ENCODE measurements around the gene NRXN3. TPM values are rescaled to one million over a fixed set of nuclear protein-coding genes. Genes with fewer than 3 reads are reported as not detected.

The NRXN3 gene
- total and polyA plus RNA-seq, 2 experiments from 2014 or later = 1.0 to 1.8 TPM

DNA sequence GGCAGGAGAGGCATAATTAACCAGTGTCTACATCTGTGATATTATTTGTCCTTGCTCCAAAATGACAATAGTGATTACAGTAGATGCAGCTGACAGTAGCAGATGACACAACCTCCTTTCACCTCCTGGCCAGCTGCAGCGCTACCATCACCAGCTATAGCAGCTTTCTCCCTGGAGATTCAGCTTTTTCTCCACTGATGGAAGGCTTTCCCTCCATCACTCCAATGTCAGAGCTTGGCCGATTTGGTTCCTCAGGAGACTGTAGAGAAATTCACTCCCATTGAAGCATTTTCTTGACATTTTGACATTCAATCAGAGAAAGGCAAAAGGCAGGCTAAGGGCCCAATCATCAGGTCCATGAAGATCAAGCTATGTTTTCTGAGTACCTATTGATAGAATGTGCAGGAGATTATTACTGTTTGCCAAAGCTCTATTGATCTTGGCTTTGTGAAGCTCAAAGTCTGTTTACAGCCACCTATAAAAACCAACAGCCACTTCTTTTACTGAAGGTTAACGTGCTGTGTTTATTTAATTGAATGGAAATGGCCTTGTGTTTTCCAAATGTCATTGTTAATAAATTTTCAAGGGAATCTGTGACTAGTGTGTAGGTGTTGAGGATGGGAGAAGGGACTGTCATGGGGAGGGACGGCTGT, 1256.1 kb downstream of the NRXN3 start:
- no peaks in the 10 kb centered on the region for H3K27me3 ChIP-seq (ENCODE audit: insufficient read depth)
- no peak overlapping the region for H3K4me2 ChIP-seq
- no peaks in the 10 kb centered on the region for H3K79me2 ChIP-seq (replicated peaks; ENCODE audit: insufficient read depth)
- no peak overlapping the region for H2AFZ ChIP-seq
- no peak for TF ChIP-seq ZNF114 (CRISPR knock-in tag; IDR thresholded peaks at IDR 0.05)
- TF ChIP-seq, protein P1, sequence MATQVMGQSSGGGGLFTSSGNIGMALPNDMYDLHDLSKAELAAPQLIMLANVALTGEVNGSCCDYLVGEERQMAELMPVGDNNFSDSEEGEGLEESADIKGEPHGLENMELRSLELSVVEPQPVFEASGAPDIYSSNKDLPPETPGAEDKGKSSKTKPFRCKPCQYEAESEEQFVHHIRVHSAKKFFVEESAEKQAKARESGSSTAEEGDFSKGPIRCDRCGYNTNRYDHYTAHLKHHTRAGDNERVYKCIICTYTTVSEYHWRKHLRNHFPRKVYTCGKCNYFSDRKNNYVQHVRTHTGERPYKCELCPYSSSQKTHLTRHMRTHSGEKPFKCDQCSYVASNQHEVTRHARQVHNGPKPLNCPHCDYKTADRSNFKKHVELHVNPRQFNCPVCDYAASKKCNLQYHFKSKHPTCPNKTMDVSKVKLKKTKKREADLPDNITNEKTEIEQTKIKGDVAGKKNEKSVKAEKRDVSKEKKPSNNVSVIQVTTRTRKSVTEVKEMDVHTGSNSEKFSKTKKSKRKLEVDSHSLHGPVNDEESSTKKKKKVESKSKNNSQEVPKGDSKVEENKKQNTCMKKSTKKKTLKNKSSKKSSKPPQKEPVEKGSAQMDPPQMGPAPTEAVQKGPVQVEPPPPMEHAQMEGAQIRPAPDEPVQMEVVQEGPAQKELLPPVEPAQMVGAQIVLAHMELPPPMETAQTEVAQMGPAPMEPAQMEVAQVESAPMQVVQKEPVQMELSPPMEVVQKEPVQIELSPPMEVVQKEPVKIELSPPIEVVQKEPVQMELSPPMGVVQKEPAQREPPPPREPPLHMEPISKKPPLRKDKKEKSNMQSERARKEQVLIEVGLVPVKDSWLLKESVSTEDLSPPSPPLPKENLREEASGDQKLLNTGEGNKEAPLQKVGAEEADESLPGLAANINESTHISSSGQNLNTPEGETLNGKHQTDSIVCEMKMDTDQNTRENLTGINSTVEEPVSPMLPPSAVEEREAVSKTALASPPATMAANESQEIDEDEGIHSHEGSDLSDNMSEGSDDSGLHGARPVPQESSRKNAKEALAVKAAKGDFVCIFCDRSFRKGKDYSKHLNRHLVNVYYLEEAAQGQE (IDR thresholded peaks at IDR 0.05; ENCODE audit: unreplicated experiment) = no peak
- H3K36me3 ChIP-seq (ENCODE audit: insufficient read depth) = no peaks in the 10 kb centered on the region
- H3K9me3 Mint-ChIP-seq = no peaks in the 10 kb centered on the region
- H3K9me2 ChIP-seq (ENCODE audit: insufficient read depth) = no peaks in the 10 kb centered on the region
- no peaks in the 10 kb centered on the region for H3K4me1 ChIP-seq (ENCODE audit: insufficient read depth)
- ATAC-seq (no peak), DNase-seq (ENCODE audit: low spot score) (no peak)
- no peak overlapping the region for H3K27ac Mint-ChIP-seq
- no peaks in the 10 kb centered on the region for H3K36me3 Mint-ChIP-seq (ENCODE audit: low read depth)
- no peak overlapping the region for H3K4me3 ChIP-seq
- no peaks in the 10 kb centered on the region for H3K4me1 Mint-ChIP-seq
- no peak overlapping the region for H3K27ac ChIP-seq (ENCODE audit: low read depth)
- no peak overlapping the region for H3K4me3 Mint-ChIP-seq
- H3F3A ChIP-seq (replicated peaks; ENCODE audit: low read depth) = no peaks in the 10 kb centered on the region
- H3K27me3 Mint-ChIP-seq (ENCODE audit: insufficient read depth, low read depth, poor library complexity) = peaks cover 3% of the 10 kb centered on the region
- no peaks in the 10 kb centered on the region for H4K20me1 ChIP-seq (replicated peaks; ENCODE audit: insufficient read depth)

DNA sequence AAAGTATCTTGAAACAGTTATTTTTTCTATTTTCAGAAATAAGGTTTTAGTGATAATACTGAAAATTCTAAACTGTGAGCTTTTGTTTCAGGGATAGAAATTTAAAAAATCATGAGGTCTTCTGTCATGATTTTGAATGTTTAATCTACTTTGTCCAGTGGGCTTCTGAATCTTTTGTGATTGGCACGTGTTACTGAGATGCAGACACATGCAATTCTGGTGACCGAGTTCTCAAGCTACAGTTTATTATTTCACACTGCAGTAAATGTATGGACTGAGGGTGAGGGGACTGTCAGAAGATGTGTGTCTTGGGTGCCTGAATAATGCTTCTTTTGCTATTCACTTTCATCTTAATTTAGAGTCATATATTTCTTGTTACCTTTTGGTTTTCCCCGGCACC, 1262.5 kb downstream of the NRXN3 start:
- Histone ChIP-seq H3K4me3 (no peak overlapping the region), H3K4me2 (no peak overlapping the region), H3K36me3 (ENCODE audit: insufficient read depth) (no peaks in the 10 kb centered on the region), H3K4me1 (ENCODE audit: insufficient read depth) (peaks cover 6% of the 10 kb centered on the region), H3K9me2 (ENCODE audit: insufficient read depth) (no peaks in the 10 kb centered on the region), H3F3A (replicated peaks; ENCODE audit: low read depth) (no peaks in the 10 kb centered on the region), H3K27me3 (ENCODE audit: insufficient read depth) (no peaks in the 10 kb centered on the region), H3K27ac (ENCODE audit: low read depth) (no peak overlapping the region), H4K20me1 (replicated peaks; ENCODE audit: insufficient read depth) (no peaks in the 10 kb centered on the region), H2AFZ (no peak overlapping the region), H3K79me2 (replicated peaks; ENCODE audit: insufficient read depth) (no peaks in the 10 kb centered on the region)
- DNase-seq (ENCODE audit: low spot score) (no peak), ATAC-seq (no peak)
- Mint-ChIP-seq H3K4me3 (no peak overlapping the region), H3K36me3 (ENCODE audit: low read depth) (no peaks in the 10 kb centered on the region), H3K9me3 (no peaks in the 10 kb centered on the region), H3K27me3 (ENCODE audit: insufficient read depth, low read depth, poor library complexity) (peaks cover 2% of the 10 kb centered on the region), H3K4me1 (peaks cover 16% of the 10 kb centered on the region), H3K27ac (no peak overlapping the region)
- TF ChIP-seq EZH2phosphoT487 (IDR thresholded peaks at IDR 0.05; ENCODE audit: unreplicated experiment) (no peak), ZNF331 (CRISPR knock-in tag; IDR thresholded peaks at IDR 0.05; ENCODE audit: low read depth) (no peak), EZH2 (IDR thresholded peaks at IDR 0.05; ENCODE audit: low read depth, unreplicated experiment) (no peak)
- TF ChIP-seq, protein P1 (IDR thresholded peaks at IDR 0.05; ENCODE audit: unreplicated experiment) = no peak
- TF ChIP-seq, protein P2, sequence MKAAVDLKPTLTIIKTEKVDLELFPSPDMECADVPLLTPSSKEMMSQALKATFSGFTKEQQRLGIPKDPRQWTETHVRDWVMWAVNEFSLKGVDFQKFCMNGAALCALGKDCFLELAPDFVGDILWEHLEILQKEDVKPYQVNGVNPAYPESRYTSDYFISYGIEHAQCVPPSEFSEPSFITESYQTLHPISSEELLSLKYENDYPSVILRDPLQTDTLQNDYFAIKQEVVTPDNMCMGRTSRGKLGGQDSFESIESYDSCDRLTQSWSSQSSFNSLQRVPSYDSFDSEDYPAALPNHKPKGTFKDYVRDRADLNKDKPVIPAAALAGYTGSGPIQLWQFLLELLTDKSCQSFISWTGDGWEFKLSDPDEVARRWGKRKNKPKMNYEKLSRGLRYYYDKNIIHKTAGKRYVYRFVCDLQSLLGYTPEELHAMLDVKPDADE (IDR thresholded peaks at IDR 0.05) = no peak

All from GM23338 (cell line).